Stimulated activated CD4-positive, alpha-beta T cell treated with anti-CD3 and anti-CD28 coated beads, Interleukin-1b, Interleukin-23, amount 100 ng/mL, for 1 hour (primary cell): Measurements from ENCODE around the gene SETD1B.
"Not testable (repeated sequence)": the region's sequence is repeated elsewhere in the genome, so short reads cannot be mapped to it uniquely, and the experiment has no call there.

Experiments used
- DNase-seq, 2 donors: peaks; one replicate each; pipeline ENCODE4 v3.0.0-alpha.2; 2020; ENCODE audit warnings: low read depth in 2 of 2

The SETD1B gene

GRCh38 chr12:121803861-121804416, at the start of gene SETD1B:
Gene SETD1B (plus strand): TSS chr12:121804009. CDS start chr12:121804738, 729 bp downstream.
- no peak for DNase-seq

GRCh38 chr12:121754836-121755235, 49.0 kb upstream of the SETD1B start:
- no peak for DNase-seq

- no peak for DNase-seq
Observed at GRCh38 chr12:121755591-121755990, 48.2 kb upstream of the SETD1B start.

- not testable (repeated sequence) for DNase-seq
Observed at GRCh38 chr12:121758536-121758935, 45.3 kb upstream of the SETD1B start.

- no peak for DNase-seq
Observed at GRCh38 chr12:121762269-121762668, 41.5 kb upstream of the SETD1B start.

- no peak for DNase-seq
Observed at GRCh38 chr12:121764808-121765207, 39.0 kb upstream of the SETD1B start.

GRCh38 chr12:121765573-121765972, 38.2 kb upstream of the SETD1B start:
- no peak for DNase-seq

- no peak for DNase-seq
Observed at GRCh38 chr12:121766290-121767039, 37.3 kb upstream of the SETD1B start.

GRCh38 chr12:121767525-121768016, 36.2 kb upstream of the SETD1B start:
- DNase-seq, result no peak

- DNase-seq, result no peak
Observed at GRCh38 chr12:121769297-121769830, 34.4 kb upstream of the SETD1B start.

- DNase-seq, result no peak
Observed at GRCh38 chr12:121769831-121770301, 33.9 kb upstream of the SETD1B start.

GRCh38 chr12:121770388-121770787, 33.4 kb upstream of the SETD1B start:
- no peak for DNase-seq

GRCh38 chr12:121770813-121771625, 32.8 kb upstream of the SETD1B start:
- DNase-seq, result no peak

GRCh38 chr12:121773011-121773777, 30.6 kb upstream of the SETD1B start:
- no peak for DNase-seq

- no peak for DNase-seq
Observed at GRCh38 chr12:121774968-121775474, 28.8 kb upstream of the SETD1B start.

- no peak for DNase-seq
Observed at GRCh38 chr12:121775501-121775900, 28.3 kb upstream of the SETD1B start.

- peak; percentile 83 to 96 for DNase-seq
Observed at GRCh38 chr12:121776190-121777098, 27.4 kb upstream of the SETD1B start.

- no peak for DNase-seq
Observed at GRCh38 chr12:121778567-121779421, 25.0 kb upstream of the SETD1B start.

- no peak for DNase-seq
Observed at GRCh38 chr12:121779422-121779895, 24.4 kb upstream of the SETD1B start.
